VCaP (cell line): ENCODE data around the gene PHAF1.

Source experiments
- H3K27ac ChIP-seq: fragments of 450-650 bp; 2 replicates; pipeline ENCODE4 v1.5.1; 2017
- CTCF ChIP-seq: fragments of 450-650 bp; conservative IDR thresholded peaks from 2 replicates; pipeline ENCODE4 v1.5.1; 2017; ENCODE audit warnings: mild to moderate bottlenecking, moderate library complexity

The PHAF1 gene

GRCh38 chr16:67166110-67166547 is 56.4 kb downstream of the PHAF1 start:
- H3K27ac ChIP-seq, result no peak overlapping the region
- TF ChIP-seq CTCF, result no peak

GRCh38 chr16:67166598-67167168 is 56.9 kb downstream of the PHAF1 start:
- no peak overlapping the region for H3K27ac ChIP-seq
- no peak for TF ChIP-seq CTCF

DNA sequence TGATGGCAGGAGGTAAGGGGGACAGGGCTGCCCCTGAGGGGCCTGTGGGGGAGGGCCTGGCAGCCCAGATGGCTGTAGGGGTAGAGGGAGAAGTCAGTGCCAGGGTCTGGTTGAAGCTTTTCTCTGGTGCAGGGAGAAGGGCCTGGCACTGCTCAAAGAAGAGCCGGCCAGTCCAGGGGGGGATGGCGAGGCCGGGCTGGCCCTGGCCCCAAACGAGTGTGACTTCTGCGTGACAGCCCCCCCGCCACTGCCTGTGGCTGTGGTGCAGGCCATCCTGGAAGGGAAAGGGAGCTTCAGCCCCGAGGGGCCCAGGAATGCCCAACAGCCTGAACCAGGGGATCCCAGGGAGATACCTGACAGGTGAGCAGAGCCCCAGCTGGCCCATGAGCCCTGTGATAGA is 57.8 kb downstream of the PHAF1 start:
- H3K27ac ChIP-seq, result no peak overlapping the region
- TF ChIP-seq CTCF, result no peak

- no peak for TF ChIP-seq CTCF
- no peak overlapping the region for H3K27ac ChIP-seq
These were observed 59.3 kb downstream of the PHAF1 start for GRCh38 chr16:67169011-67169451.

GRCh38 chr16:67169642-67170167 is 60.0 kb downstream of the PHAF1 start:
- no peak for TF ChIP-seq CTCF
- no peak overlapping the region for H3K27ac ChIP-seq

DNA sequence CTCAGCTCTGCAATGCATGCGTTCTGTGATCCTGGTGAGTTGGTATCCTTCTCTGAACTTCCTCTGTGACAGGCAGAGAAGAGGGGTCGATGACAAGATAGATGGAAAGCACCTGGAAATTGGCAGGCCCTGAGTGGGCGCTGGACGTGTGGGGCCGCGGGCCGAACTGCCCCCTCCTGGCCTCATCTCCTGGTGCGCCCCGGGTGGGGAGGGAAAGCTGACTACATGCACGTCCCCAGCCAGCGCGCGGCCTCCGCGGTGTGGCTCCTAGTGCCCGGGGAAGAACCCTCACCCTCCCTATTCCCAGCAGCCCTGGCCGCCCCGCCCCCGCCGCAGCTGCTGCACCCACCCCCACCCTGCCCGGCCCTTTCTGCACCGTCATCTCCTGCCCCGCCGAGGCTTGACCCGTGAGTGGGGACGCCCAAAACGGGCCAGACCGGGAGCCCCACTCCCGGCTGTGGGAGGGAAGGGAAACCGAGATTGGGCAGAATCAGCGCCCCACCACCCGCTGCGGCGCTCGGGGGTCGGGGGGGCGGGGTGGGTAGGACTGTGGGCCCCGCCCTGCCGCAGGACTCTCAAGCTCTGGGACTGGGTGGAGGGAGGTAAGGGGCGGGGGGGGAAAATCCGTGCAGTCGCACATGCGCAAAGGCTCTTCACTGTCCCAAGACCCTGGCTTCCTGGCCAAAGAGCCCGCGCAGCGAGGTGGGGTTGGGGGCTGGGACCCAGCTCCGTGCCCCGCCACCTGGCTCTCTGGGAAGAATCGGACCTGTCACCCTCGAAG is 60.6 kb downstream of the PHAF1 start, which contains the start of gene NOL3:
Gene NOL3, plus strand, starts transcription at position 371 of the 781 bp plus-strand sequence.
- no peak for TF ChIP-seq CTCF
- H3K27ac ChIP-seq, result no peak within 1 kb of the TSS

DNA sequence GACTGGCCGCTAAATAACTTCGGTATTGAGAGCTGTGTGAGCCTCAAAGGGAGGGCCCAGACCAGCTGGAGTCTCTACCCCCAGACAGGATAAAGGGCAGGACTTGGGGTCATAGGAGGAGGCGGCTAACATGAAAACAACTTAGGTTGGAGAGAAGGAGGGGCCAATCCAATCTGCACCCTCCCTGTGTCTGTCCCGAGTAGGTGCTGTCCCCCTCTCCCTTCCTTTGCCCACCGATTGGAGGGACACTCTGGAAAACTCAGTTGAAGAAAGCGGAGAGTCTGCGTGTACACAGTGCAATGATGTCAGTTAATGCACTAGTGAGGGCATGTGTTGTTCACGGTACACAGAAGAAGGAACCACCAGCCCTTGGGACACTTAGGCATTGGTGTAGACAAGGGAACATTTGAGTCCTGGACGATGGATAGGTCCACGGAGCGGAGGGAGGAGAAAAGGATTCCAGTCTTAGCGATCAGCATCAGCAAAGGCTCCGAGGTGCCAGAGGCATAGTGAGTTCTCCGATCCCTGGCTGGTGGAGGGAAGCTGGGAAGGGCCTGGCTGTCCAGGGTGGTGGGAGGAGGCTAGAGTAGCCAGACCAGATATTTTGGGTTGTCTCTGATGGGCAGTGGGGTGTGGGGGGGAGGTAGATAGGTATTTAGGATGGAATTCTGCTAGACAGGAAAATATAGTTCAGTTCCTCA is 61.4 kb downstream of the PHAF1 start:
- TF ChIP-seq CTCF, result no peak

More for the DNA sequence above, 61.4 kb downstream of the PHAF1 start:
- no peak overlapping the region for H3K27ac ChIP-seq
